HepG2 (cell line): ENCODE data around the gene USF2. TPM values are rescaled to one million over a fixed set of nuclear protein-coding genes. Genes with fewer than 3 reads are reported as not detected.

Source experiments
- ATAC-seq: fragments of 200-7000 bp; cut with Tn5 transposase; 3 replicates; pipeline ENCODE4 v1.9.1; 2020; ENCODE audit warnings: mild to moderate bottlenecking, moderate library complexity
- BruUV-seq: library from RNA; stranded (reverse); fragments of 400-500 nt; replicated peaks from 2 replicates; lab custom pipeline; 2021; lab: Mats Ljungman, UMichigan
- CTCF ChIA-PET: fragments of 300-600 bp; formaldehyde crosslinking; extraction: SDS; loops from one replicate; lab custom pipeline; 2021; ENCODE audit warnings: low total read pairs, inconsistent platforms, low intra/inter-chr PET ratio; lab: Yijun Ruan, JAX
- POLR2A ChIA-PET: fragments of 350-600 bp; sonication (Branson Sonifier 250); formaldehyde crosslinking; loops from one replicate; lab custom pipeline; 2020; ENCODE audit warnings: antibody characterized with exemption, inconsistent platforms; lab: Yijun Ruan, JAX
- DNase-seq: peaks from one replicate; pipeline ENCODE4 v3.0.0-alpha.2; 2015; ENCODE audit warnings: low spot score
- FAIRE-seq: peaks from 3 replicates; lab custom pipeline; 2011; peaks lifted over from hg19 to GRCh38; lab: Jason Lieb, UNC
- H2AFZ ChIP-seq: one replicate; pipeline ENCODE4 v1.6.1; 2011; ENCODE audit warnings: low read length, inconsistent platforms
- H3K27ac ChIP-seq: fragments of 300-600 bp; 3 replicates; pipeline ENCODE4 v1.8.0; 2011; ENCODE audit warnings: mixed run types, mild to moderate bottlenecking, mixed read lengths, low read length, inconsistent platforms; ENCODE audit not compliant: insufficient read depth; ENCODE audit errors: extremely low read length
- H3K27me3 ChIP-seq, 2 experiments: fragments of 200-600 bp in 1 of 2; 2 replicates in 1 of 2; 3 replicates in 1 of 2; pipeline versions ENCODE4 v1.6.0 to v1.8.0; 2011; ENCODE audit warnings: low read length in 2 of 2, mild to moderate bottlenecking in 2 of 2, moderate library complexity in 2 of 2, inconsistent platforms in 1 of 2; ENCODE audit not compliant: insufficient read depth in 2 of 2, control insufficient read depth in 1 of 2
- H3K36me3 ChIP-seq, 2 experiments: fragments of 200-600 bp in 1 of 2; replicated peaks in 1 of 2; 2 replicates in 1 of 2; 3 replicates in 1 of 2; pipeline versions ENCODE4 v1.5.1 to v1.8.0; 2011; ENCODE audit warnings: low read length in 2 of 2, inconsistent platforms in 1 of 2; ENCODE audit not compliant: insufficient read depth in 2 of 2, control insufficient read depth in 1 of 2
- H3K4me1 ChIP-seq: 2 replicates; pipeline ENCODE4 v1.5.1; 2012; ENCODE audit warnings: low read length, inconsistent platforms; ENCODE audit not compliant: insufficient read depth
- H3K4me2 ChIP-seq: 2 replicates; pipeline ENCODE4 v1.6.0; 2011; ENCODE audit warnings: low read depth, low read length, inconsistent platforms
- H3K4me3 ChIP-seq, 3 experiments: fragments of 200-600 bp in 1 of 3; sonication (generic), shearing (Covaris generic) in 1 of 3; replicated peaks in 1 of 3; 2 replicates each; pipeline ENCODE4 v1.5.1; 2011 to 2016; ENCODE audit warnings: low read length in 3 of 3, inconsistent platforms in 2 of 3, low read depth in 2 of 3, mild to moderate bottlenecking in 2 of 3, control low read depth in 1 of 3, mixed read lengths in 1 of 3; ENCODE audit not compliant: insufficient read depth in 1 of 3
- H3K79me2 ChIP-seq: one replicate; pipeline ENCODE4 v1.6.1; 2011; ENCODE audit warnings: low read length, inconsistent platforms; ENCODE audit not compliant: insufficient read depth
- H3K9ac ChIP-seq: 2 replicates; pipeline ENCODE4 v1.6.0; 2011; ENCODE audit warnings: mild to moderate bottlenecking, low read depth, low read length, inconsistent platforms; ENCODE audit not compliant: insufficient read depth
- H3K9me3 ChIP-seq: 2 replicates; pipeline ENCODE4 v1.5.1; 2012; ENCODE audit warnings: mild to moderate bottlenecking, low read length
- H4K20me1 ChIP-seq: 2 replicates; pipeline ENCODE4 v1.6.0; 2011; ENCODE audit warnings: inconsistent platforms, mild to moderate bottlenecking, low read length, moderate library complexity; ENCODE audit not compliant: insufficient read depth
- FOXM1 ChIP-seq: sonication (generic); formaldehyde crosslinking; IDR thresholded peaks from 2 replicates; pipeline ENCODE4 v1.5.0; 2020; ENCODE audit warnings: missing genetic modification reagents
- HMGXB4 ChIP-seq, 2 experiments: sonication (generic) in 1 of 2; formaldehyde crosslinking in 1 of 2; IDR thresholded peaks; 2 replicates each; pipeline versions ENCODE4 v1.4.0 to v1.6.1; 2018 to 2020; ENCODE audit warnings: missing genetic modification reagents in 2 of 2, borderline replicate concordance in 1 of 2, low read depth in 1 of 2, mild to moderate bottlenecking in 1 of 2, missing biosample characterization in 1 of 2
- ZNF335 ChIP-seq: sonication (generic); formaldehyde crosslinking; IDR thresholded peaks from 2 replicates; pipeline ENCODE4 v1.4.0; 2020; ENCODE audit warnings: missing genetic modification reagents
- ZNF740 ChIP-seq: sonication (generic); formaldehyde crosslinking; IDR thresholded peaks from 2 replicates; pipeline ENCODE4 v1.4.0; 2020; ENCODE audit warnings: missing genetic modification reagents
- WGBS: methylation state at CpG from one replicate; pipeline ENCODE4 v1.1.6; 2017; ENCODE audit warnings: low lambda C conversion rate; 5-methylcytosine and 5-hydroxymethylcytosine counted together
- in situ Hi-C: cut with HindIII; loops from 2 replicates; pipeline ENCODE4 v1.10.0; 2017; ENCODE audit warnings: low pct_unique_long_range_greater_than_20kb; ENCODE audit not compliant: extremely low pct_ligation_motif_present
- intact Hi-C: fragments of 100-400 bp; cut with micrococcal nuclease; formaldehyde crosslinking; loops from one replicate; pipeline ENCODE4 v1.10.0; 2022; ENCODE audit not compliant: unreplicated experiment
- polyA plus RNA-seq, 8 experiments: library from polyadenylated mRNA; depleted of rRNA in 3 of 8; stranded (reverse) in 7 of 8; unstranded in 1 of 8; fragments of >200 nt; fragmentation: Illumina TruSeq in 4 of 8; extraction: Trizol in 4 of 8; gene quantifications; 2 replicates each; pipeline versions ENCODE4 v1.2.1 to v1.2.3, GENCODE V29; 2011 to 2016; ENCODE audit warnings: low read depth in 4 of 8, missing spikeins in 1 of 8, mixed read lengths in 1 of 8; ENCODE audit not compliant: insufficient read depth in 1 of 8
- total RNA-seq, 5 experiments: library from RNA; depleted of rRNA; stranded (reverse); fragments of >200 nt; fragmentation: Illumina TruSeq; extraction: Trizol; gene quantifications; 2 replicates each; pipeline ENCODE4 v1.2.3, GENCODE V29; 2016; ENCODE audit warnings: low read depth in 1 of 5

Gene USF2
- total and polyA plus RNA-seq, 2 of the 13 experiments (the other 11 are each of a cell fraction or from before 2014, with no cell fraction given) = 54.9 to 106 TPM

DNA sequence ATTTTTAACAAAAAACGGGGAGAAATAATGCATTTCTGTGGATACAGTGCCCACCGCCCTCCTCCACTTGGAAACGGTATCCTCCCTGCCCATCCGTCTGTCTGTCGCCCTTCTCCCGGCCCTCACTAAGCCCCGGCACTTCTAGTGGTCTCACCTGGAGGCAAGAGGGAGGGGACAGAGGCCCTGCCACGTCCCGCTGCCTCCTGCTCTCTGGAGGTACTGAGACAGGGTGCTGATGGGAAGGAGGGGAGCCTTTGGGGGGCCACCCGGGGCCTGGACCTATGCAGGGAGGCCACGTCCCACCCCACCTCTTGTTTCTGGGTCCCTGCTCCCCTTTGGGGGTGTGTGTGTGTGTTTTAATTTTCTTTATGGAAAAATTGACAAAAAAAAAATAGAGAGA, 10.6 kb downstream of the USF2 start:
- intact Hi-C loops = no loop called here
- CTCF ChIA-PET = no interaction called here
- POLR2A ChIA-PET = interaction anchor here (1.2 to 3.4 kb wide), 2 partner anchors 10 to 15 kb away, joined by 3 to 10 read pairs; no protein-coding TSS in a partner anchor
- Histone ChIP-seq H3K4me1 (peaks cover 52% of the 10 kb centered on the region), H3K27me3 (no peaks in the 10 kb centered on the region), H3K36me3 (peaks cover 7 to 11% of the 10 kb centered on the region in 2 experiments; a peak in 3 of 5 replicates), H4K20me1 (no peaks in the 10 kb centered on the region), H3K9ac (no peak overlapping the region; the same call in 1 of the 2 replicates), H3K4me3 (no peak overlapping the region), H2AFZ (no peak overlapping the region), H3K79me2 (no peaks in the 10 kb centered on the region), H3K4me2 (no peak overlapping the region), H3K9me3 (no peaks in the 10 kb centered on the region), H3K27ac (peak overlapping the region; percentile 77)
- ATAC-seq = no peak
- in situ Hi-C loops = no loop called here
- TSS peak; percentile 37 for BruUV-seq
- DNase-seq = no peak
- TF ChIP-seq FOXM1 (CRISPR knock-in tag) (no peak), HMGXB4 (CRISPR knock-in tag; IDR thresholded peaks at IDR 0.05; ENCODE audit: borderline replicate concordance in 1 of 2, low read depth in 1 of 2) (0 out of 4 replicates have a peak, but pooled peaks of 1 of the 2 experiments have one; percentile 3), ZNF335 (no peak), ZNF740 (CRISPR knock-in tag) (no peak)
- FAIRE-seq = no peak
- WGBS = 81% methylated on average over 11 of the region's 11 CpGs
